Central memory CD4-positive, alpha-beta T cell (primary cell): ENCODE data around the gene CNST.
"Not testable (repeated sequence)": the region's sequence is repeated elsewhere in the genome, so short reads cannot be mapped to it uniquely, and the experiment has no call there.

Source experiments
- DNase-seq: peaks from one replicate; pipeline ENCODE4 v3.0.0; 2022

CNST gene

DNA sequence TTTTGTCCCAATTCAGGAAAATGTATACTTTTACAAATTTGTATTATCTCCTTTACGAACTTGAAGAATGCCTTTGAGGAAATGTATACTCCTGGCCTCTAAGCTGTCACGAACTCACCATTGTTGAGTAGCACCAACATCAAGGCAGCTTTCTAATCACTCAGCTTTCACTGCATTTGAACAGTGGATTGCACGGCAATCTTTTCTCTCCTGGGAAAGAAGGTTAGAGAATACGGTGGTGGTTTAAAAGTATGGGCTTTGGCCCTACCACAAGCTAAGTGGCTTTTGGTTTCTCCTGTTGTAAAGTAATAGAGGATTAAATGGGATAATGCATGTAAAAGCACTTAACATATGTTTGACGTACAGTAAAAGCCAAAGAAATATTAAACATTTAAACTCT lies 57.8 kb downstream of the CNST start:
- no peak for DNase-seq

DNA sequence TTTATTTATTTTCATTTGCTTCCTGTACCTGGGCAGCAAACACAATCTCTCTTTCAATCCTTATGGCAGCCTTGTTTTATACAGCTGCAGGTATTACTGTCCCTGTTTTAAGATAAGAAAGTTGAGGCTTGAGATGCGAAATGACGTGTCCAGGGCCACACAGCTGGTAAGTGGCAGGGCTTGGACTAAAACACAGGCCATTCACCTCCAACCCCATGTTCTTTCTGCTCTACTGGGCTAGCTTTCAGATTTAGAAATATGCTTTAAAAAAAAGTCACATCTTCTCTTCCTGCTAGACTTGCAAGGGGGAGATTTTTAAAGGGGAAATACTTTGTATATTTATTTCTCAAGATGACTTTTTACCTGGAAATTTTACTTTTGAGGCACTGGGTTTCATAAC lies 62.8 kb downstream of the CNST start:
- DNase-seq: no peak

DNA sequence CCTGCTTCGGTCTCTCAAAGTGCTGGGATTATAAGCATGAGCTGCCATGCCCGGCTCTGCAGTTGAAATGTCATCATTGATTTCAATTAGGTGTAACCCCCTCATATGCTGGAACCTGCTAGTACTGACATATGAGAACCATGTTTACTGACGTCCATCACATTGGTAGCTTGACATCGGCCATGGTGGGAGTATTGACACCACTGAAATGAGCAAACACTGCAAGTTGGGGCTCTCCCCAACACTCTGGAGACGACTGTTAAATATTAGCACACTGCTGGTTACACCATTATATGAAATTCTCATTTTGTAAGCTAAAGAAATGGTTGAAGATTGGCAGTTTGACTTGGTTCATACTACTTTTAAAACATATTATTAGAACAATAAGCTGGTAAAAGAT lies 63.7 kb downstream of the CNST start:
- no peak for DNase-seq

DNA sequence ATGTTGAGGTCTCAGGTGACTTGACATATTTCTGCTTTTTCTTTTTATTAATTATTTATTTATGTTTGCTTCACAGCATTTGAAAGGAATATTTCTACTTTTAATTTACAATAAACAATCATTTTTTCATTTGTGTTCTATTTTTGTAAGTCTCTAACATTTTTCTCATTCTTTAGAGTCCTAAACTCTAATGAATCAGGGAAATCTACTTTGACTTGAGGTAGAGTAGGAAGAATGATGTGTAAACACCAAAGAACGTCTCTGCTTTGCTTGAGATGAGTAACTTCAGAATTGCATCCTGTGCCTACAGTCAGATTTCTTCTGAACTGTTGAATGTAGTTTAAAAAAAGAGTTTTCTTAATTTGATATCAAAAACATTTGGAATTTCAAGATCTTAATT lies 65.2 kb downstream of the CNST start:
- no peak for DNase-seq

DNA sequence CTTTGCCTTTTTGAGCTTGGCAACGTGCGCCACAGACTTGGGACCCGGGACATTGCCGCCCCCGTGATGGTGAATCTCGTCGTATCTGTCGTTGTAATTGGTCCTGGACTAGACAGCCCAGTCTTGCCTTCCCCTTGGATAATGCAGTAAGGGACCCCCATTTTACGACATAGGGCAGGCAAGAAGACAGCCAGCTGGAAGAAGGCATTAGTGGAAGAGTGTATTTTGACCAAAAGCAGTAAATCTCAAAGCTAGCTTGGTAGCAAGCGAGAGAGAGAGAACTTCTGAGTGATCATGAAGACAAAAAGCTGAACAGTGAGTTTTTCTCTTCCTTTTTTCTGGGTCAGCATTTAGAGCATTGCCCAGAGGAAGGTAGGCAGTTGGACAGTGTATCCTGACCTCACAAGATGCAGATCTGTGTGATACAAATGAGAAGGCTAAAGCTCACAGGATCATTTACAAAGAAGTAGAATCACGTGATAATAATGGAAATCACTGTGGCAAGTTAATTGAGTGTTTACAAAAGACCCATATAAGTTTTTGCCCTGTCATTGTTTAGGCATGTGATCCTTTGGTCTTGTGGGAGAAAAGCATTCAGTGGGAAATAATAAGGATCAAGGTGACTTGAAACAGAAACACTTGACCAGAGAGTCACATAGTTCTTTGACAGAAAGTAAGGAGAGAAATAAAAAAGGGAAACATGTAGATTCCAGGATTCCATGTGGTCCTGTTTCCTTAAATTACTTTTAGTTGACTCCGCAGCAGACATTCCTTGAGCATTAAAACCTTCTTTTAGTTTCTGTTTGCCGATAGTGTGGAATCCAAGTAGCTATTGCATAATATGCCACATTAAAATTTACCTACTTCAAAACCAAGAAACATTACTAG lies 66.3 kb downstream of the CNST start:
- DNase-seq: no peak

DNA sequence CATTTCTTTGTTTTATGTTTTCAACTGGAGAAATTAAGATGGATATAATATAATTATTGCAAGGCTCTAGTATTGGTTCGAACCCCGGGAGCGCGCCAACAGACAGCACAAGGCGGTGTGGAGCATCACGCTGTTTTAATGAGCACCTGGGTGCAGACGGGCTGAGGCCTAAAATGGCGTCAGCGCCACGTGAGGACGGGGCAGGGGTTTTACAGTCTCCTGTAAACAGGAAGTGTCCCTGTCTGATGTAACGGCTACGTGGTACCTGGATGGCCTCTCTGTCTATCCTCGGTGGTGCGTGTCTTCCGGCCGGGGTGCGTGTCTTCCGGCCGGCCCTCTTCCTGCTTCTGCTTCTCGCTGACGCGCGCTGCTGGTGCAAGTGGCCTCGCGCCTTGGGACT lies 68.4 kb downstream of the CNST start:
- not testable (repeated sequence) for DNase-seq

DNA sequence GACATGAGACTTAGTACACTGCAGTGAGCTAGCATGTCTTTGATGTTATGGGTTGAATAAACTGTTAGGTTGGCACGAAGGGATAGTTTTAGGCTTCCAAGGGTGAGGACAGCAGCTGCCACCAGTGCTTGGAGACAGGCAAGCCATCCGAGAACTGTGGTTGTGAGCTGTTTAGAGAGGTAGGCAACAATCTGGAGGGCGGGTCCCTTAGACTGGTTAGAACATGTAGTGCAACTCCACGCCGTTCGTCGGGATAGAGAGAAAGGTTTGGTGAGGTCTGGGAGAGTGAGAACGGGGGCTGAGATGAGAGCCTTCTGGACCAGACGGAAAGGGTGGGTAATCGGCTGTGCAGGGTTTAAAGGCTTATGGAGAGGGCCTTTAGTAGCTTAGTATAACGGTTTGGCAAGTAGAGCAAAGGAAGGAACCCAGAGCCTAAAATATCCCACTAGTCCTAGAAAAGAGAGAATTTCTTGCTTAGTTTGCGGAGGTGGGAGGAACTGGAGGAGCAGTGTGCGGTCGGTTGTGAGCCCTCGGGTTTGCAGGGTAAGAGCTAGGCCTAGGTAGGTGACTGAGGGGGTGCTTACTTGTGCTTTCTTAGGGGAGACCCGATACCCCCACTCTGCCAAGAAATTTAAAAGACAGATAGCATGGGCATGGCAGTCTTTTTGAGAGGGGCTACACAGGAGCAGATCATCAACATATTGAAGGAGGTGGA lies 72.8 kb downstream of the CNST start:
- DNase-seq: no peak

DNA sequence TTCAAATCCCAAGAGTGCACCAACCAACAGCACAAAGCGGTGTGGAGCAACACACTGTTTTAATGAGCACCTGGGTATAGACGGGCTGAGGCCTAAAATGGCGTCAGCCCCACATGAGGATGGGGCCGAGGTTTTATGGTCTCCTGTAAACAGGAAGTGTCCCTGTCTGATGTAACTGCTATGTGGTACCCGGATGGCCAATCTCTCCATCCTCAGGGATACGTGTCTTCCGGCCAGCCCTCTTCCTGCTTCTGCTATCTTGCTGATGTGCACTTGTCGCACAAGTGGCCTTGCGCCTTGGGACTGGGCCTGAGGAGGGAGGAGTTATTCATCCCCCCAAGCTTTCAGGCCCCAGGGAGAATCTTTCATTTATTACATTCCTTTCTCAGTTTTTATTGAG lies 73.5 kb downstream of the CNST start:
- no peak for DNase-seq

DNA sequence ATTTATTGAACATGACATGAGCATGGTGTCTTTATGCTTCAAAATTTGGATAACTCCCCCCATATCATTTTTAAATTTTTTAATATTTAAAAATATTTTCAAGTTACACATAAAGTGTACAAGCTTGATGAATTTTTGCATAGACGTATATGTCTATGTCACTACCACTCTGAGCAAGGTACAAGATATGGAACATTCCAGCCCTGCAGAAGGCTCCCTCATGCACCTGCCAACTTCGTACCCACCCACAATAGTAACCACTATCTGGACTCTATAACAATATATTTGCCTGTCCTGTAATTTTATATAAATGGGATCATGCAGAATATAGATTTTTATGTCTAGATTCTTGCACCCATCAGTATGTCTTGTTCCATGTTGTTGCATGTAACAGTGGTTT lies 74.5 kb downstream of the CNST start:
- DNase-seq: no peak

DNA sequence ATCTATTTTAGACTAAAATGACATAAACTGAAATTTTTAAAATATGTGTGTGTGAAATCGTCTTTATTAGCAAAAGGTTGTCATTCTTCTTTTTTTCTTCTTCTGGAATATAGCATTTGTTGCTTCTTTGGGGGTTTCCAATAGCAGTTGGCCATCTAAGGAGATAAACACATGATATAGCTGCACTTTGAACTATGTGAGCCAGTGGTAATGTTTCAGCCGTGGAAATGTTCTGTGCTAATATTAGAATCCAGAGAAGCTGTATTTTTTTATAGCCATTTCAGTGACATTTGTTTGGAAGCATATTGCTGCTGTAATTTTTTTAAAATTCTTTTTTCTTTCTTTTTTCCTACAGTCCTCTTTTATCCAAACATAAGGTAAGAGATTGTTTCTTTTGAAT lies 75.1 kb downstream of the CNST start:
- no peak for DNase-seq

DNA sequence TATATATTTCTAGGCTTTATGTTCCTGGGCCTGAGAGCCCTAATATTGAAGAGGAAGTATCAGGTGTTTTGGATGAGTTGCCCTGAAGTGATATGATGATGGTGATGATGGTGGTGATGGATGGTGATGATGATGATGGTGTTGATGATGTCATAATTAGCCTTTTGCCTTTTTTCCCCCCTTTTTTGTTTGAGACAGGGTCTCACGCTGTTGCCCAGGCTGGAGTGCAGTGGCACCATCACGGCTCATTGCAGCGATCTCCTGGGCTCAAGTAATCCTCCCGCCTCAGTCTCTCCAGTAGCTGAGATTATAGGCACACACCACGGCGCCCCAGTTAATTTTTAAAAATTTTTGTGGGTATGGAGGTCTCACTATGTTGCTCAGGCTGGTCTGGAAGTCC lies 76.5 kb downstream of the CNST start:
- DNase-seq: no peak

DNA sequence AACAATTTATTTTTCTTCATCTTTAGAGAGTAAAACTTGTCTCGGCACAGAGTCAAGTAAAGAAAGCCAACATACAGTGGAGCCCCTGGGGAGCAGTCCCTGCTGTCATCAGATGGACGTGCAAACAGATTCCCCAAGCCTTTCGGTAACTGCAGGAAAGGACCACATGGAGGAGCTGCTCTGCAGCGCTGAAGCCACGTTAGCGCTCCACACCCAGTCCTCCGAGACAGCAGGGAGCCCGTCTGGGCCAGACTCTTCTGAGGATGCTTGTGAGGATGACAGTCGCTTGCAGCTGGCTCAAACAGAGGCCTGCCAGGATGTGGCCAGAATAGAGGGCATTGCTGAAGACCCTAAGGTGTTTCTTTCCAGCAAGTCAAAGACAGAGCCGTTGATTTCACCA lies 80.9 kb downstream of the CNST start:
- DNase-seq: no peak

DNA sequence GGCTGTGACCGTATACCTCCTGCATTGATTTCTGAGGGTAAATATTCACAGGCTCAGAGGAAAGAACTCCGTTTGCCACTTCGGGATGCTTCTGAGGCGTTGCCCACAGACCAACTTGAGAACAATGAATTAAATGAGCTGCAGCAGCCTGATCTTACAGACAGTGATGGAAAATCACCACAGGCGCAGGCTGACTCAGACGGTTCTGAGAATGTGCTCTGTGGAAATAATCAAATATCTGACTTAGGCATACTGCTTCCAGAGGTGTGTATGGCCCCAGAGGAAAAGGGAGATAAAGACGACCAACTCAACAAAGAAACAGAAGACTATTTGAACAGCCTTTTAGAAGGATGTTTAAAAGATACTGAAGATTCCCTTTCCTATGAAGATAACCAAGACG lies 81.3 kb downstream of the CNST start:
- no peak for DNase-seq

DNA sequence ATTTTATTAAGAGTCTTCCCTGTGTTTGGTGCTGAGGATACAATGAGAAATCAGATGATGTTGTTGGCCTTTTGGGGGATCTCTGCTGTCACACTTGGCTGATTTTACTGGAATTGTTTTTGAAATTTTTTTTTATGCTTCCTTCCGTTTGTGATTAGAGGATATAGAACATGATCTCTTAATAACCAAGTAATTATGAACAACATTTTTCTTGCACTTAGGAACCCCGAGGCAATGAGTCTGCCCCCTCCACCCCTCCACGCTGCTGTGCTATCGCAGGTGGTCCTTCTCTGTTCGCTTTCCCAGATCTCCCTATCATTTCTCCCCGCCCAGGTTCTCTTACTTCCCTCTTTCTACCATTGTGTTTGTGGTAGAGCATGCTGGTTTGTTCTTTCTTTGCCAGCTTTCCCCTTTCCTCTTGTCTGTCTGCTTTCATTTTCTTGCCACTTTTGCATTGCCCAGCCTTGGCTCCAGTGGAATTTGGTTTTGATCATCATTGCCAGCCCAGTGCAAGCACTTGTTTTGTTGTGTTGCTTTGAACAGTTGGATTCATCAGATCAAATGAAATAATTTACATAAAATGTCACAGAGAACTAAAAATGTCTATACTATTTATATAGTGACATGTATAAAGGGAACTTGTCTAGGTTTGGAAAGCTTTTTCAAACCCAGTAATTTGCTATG lies 84.9 kb downstream of the CNST start:
- no peak for DNase-seq

DNA sequence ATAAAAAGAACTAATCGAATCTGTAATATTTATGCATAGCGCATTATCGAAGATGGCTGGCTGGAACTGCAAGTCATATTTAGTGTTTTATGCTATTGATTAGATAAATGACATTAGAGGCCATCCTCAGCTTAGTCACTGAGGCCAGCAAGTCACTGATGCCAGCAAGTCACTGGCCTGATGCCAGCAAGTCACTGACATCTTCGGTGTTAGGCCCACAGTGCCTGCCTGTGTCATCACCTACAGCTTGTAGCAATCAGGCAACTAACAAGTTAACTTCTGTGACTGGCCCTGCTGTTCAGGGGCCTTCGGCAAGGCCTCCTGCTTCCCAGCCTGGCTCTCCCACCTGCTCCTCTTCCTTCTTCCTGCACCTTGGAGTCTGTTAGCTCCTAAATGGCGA lies 92.3 kb downstream of the CNST start:
- no peak for DNase-seq

DNA sequence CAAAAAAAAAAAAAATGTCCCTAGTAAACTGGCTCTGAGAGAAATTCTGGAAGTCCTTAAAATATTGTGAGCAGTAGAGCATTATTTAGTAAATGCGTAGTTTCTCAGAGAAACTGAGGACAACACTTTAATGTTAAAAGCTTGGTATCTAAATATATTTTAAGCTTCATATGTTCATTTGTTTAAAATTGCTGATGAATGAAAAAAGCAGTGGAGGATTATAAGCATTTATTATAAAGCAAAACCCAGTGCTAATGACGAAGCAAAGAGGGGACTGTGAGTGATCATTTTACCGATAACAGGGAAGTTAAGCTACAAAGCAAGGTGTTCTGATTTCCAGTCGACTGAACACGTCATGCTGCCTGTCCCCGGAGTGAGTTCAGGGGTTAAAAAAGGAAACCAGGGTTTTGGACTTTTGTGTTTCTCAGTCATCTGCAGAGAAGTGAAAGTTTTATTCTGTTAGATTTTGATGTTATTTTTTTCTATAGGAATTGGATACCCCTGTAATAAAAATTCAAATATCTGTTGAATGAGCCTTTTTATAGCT lies 93.4 kb downstream of the CNST start:
- no peak for DNase-seq

DNA sequence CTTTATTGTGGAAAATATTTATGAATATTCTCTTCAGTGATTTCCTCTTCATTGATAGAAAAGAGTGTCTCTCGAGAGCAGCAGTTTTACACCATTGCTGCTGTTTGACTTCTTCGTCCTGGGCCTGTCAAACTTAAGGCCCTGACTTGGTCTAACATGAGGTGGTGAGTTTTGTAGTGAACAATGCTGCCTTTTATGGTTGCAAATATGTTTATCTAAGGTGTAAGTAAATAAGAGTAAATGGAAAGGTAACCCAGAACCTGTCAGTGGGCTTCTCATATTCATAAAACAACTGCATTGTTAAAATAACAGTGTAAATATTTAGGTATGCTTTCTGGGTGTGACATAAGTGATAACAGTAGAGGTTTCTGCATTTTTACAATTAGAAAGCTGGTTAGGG lies 95.2 kb downstream of the CNST start:
- no peak for DNase-seq

DNA sequence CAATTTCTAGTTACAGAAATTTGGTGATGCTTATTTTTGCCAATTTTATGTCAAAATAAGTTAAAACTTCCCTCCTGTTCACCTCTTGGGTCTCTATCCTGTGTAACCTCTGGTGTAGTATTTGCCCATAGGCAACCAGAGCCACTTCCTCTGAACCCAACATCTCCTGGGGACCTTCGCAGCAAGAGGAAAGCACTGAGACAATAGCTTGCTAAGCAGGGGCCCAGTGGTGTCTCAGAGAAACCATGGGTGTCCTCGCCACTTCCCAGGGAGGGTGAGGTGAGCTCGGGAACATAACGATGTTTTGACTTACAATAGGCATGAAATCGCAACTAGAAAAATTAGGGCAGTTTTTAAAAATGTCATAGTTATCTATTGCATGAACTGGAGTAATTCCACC lies 101.5 kb downstream of the CNST start:
- DNase-seq: no peak

DNA sequence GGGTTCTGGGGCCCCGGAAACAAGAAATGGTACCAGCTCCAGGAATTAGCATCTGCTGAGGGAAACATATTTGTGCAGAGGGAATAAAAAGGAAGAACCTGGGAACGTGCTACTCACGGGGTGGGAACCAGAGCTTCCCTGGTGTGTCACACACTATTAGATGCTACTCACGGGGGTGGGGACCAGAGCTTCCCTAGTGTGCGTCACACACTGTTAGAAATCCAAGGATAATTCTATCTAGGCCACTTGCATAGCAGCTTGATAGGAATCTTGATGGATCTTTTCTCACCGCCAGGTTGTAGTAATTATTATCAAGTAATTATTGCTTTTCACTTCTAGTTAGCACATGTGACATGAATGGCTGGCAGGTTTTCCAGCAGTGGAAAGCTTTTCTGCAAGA lies 103.4 kb downstream of the CNST start:
- DNase-seq: no peak

DNA sequence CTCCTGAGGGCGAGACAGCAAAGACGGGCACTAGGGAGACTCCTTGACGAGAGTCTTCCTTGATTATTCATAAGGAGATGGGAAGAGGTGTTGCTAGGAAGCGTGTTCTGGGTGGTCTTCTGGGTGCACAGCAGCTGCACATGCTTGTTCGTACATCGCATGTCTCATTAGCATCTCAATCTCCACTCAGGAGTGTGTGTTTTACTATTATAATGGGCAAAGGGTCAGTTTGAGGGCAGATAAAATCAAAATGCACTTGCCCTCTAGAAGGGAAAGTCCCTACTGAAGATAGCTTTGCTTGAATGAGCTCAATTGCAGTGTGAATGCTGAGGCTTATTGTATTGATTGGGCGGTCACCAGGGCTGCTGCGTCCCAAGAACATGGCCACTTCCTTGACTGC lies 107.8 kb downstream of the CNST start:
- DNase-seq: no peak

DNA sequence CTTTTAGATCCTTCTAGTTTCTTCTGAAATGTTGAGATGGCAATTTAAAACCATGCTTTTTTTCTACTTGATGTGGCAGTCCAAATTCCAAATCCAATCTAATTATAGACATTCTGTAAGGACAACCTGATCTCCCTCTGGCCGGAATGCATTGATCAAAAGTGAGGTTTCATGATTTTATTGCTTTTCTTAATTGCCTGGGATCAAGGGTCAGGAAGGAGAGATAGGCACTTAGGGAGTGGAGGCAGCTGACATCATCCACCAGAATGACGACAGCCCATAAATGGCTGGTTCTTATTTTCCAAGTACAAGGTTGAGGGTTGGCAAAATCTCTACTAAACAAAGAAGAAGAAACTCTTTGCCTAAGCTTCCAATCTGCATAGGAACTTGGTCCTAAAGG lies 111.6 kb downstream of the CNST start:
- DNase-seq: no peak

DNA sequence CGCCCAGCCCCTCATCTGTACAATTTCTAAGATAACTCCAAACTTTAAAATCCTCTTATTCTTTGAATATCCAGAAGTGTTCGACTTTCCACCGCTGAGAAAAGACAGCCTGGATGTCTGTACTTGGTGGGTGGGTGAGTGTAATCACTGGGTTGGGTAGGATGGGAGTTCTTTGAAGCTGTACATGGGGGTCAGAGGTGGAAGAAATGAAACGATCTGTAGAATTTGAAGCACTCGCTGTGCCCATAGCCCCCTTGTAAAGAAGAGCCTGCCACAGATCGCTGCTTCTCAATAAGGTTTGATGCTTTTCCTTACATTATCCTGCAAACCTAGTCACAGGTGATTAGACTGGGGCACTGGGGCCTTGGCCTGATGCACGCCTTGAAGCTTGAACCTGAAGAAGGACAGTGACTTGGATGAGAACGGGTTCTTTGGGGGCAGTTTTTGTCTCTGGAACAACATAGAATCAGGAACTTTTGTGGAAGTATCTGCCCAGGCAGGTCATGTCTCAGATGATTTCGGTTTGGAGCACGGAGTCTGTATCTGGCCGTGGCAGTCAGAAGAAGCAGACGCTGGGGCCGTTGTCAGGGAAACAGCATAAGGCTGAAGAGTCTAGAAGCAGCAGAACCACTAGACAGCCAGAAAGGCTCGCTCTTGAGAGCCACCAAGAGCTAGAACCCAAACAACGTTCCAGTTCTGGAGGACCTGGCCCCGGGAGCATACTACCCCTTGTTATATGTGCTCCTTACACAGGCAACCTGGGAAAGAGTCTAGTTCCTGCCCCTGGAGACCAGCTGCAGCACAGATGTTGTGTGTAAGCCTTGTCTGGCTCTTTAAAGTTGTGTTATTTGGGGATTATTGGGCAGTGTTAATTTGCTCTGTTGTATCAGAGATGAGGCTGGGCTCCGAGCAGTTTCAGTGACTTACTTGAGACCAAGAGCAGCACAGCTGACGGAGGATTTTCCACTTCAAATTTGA lies 112.8 kb downstream of the CNST start:
- no peak for DNase-seq
